CD4-positive, alpha-beta memory T cell (primary cell): ENCODE data around the gene DGLUCY. TPM values are rescaled to one million over a fixed set of nuclear protein-coding genes. Genes with fewer than 3 reads are reported as not detected.

ENCODE experiments used
- CTCF ChIA-PET: fragments of 350-600 bp; sonication (Branson Sonifier 250); formaldehyde crosslinking; loops from one replicate; lab custom pipeline; 2021; ENCODE audit warnings: inconsistent platforms; ENCODE audit not compliant: partially characterized antibody; lab: Charles Lee
- POLR2A ChIA-PET: fragments of 350-600 bp; sonication (Branson Sonifier 250); formaldehyde crosslinking; loops from one replicate; lab custom pipeline; 2021; ENCODE audit not compliant: partially characterized antibody; lab: Charles Lee
- DNase-seq, 5 donors: peaks; one replicate each; pipeline versions ENCODE4 v3.0.0 to v3.0.0-alpha.2; 2020 to 2022; ENCODE audit warnings: mixed read lengths in 1 of 5
- H3K27ac ChIP-seq: one replicate; pipeline ENCODE4 v1.7.0; 2013; ENCODE audit warnings: low read depth, low read length
- H3K27me3 ChIP-seq: 2 replicates; pipeline ENCODE4 v1.7.0; 2013; ENCODE audit warnings: mild to moderate bottlenecking, low read length, moderate library complexity; ENCODE audit not compliant: insufficient read depth
- H3K36me3 ChIP-seq: 2 replicates; pipeline ENCODE4 v1.7.0; 2013; ENCODE audit warnings: mild to moderate bottlenecking, low read length, moderate library complexity; ENCODE audit not compliant: insufficient read depth
- H3K4me1 ChIP-seq: 2 replicates; pipeline ENCODE4 v1.7.0; 2013; ENCODE audit warnings: mild to moderate bottlenecking, low read length, moderate library complexity; ENCODE audit not compliant: insufficient read depth
- H3K4me3 ChIP-seq, 2 donors: one replicate each; pipeline ENCODE4 v1.7.0; 2013; ENCODE audit warnings: low read length in 2 of 2, mild to moderate bottlenecking in 1 of 2
- H3K9me3 ChIP-seq, 2 donors: one replicate each; pipeline ENCODE4 v1.7.0; 2013; ENCODE audit warnings: low read length in 2 of 2, control low read depth in 1 of 2; ENCODE audit not compliant: control insufficient read depth in 1 of 2
- H3K27ac Mint-ChIP-seq, 7 donors: one replicate each; pipeline ENCODE4 v1.8.0; 2020 to 2021; ENCODE audit warnings: mixed read lengths in 7 of 7, mild to moderate bottlenecking in 6 of 7, inconsistent platforms in 3 of 7, moderate library complexity in 3 of 7
- H3K27me3 Mint-ChIP-seq, 2 donors: one replicate each; pipeline ENCODE4 v1.8.0; 2020 to 2021; ENCODE audit warnings: mixed read lengths in 2 of 2
- H3K36me3 Mint-ChIP-seq, 2 donors: one replicate each; pipeline ENCODE4 v1.8.0; 2020 to 2021; ENCODE audit warnings: mixed read lengths in 2 of 2, inconsistent platforms in 1 of 2, mild to moderate bottlenecking in 1 of 2
- H3K4me1 Mint-ChIP-seq, 4 donors: one replicate each; pipeline ENCODE4 v1.8.0; 2020 to 2021; ENCODE audit warnings: mixed read lengths in 4 of 4, mild to moderate bottlenecking in 1 of 4
- H3K4me3 Mint-ChIP-seq, 8 donors: one replicate each; pipeline ENCODE4 v1.8.0; 2020 to 2021; ENCODE audit warnings: mixed read lengths in 8 of 8, mild to moderate bottlenecking in 7 of 8, moderate library complexity in 6 of 8, inconsistent platforms in 3 of 8
- H3K9me3 Mint-ChIP-seq, 8 donors: one replicate each; pipeline ENCODE4 v1.8.0; 2020 to 2021; ENCODE audit warnings: mixed read lengths in 8 of 8, mild to moderate bottlenecking in 5 of 8, inconsistent platforms in 3 of 8, moderate library complexity in 1 of 8
- intact Hi-C: fragments of 100-400 bp; cut with micrococcal nuclease; formaldehyde crosslinking; loops from one replicate; pipeline ENCODE4 v1.15.1; 2023
- polyA plus RNA-seq, 2 donors: library from polyadenylated mRNA; unstranded; fragments of 300-500 nt; fragmentation: Illumina TruSeq; gene quantifications; one replicate each; pipeline ENCODE4 v1.2.3, GENCODE V29; 2021
- total RNA-seq, 2 experiments: library from RNA; stranded (reverse); gene quantifications; one replicate each; pipeline ENCODE4 v1.2.3, GENCODE V29; 2021

Gene DGLUCY
- total and polyA plus RNA-seq, 4 experiments from 2014 or later = 40.9 to 141 (median 89.0) TPM

GRCh38 chr14:91230397-91231035, 116.6 kb downstream of the DGLUCY start:
- peak overlapping the region; percentile 95 to 100 (median 99) for H3K27ac Mint-ChIP-seq
- peaks cover 8% of the 10 kb centered on the region for H3K36me3 ChIP-seq
- intact Hi-C loops = no loop called here
- peak overlapping the region; percentile 88 for H3K27ac ChIP-seq
- H3K4me3 ChIP-seq = peak overlapping the region in 1 of 2 donors; percentile 26
- peaks cover 67 to 93% (median 82%) of the 10 kb centered on the region in 4 donors for H3K4me1 Mint-ChIP-seq
- H3K27me3 Mint-ChIP-seq = no peaks in the 10 kb centered on the region
- ChIA-PET POLR2A (interaction anchor here (0.6 to 23.5 kb wide), 6 partner anchors 18 to 207 kb away, joined by 3 to 963 read pairs (median 15); partner anchors contain the start of genes GPR68 and RPS6KA5), CTCF (interaction anchor here (1.0 to 5.5 kb wide), 3 partner anchors 13 to 21 kb away, joined by 5 to 45 read pairs (median 38); partner anchors contain the start of gene GPR68)
- peaks cover 91% of the 10 kb centered on the region for H3K4me1 ChIP-seq
- H3K36me3 Mint-ChIP-seq = peaks cover 24 to 36% of the 10 kb centered on the region in 2 donors
- no peaks in the 10 kb centered on the region for H3K9me3 ChIP-seq
- H3K27me3 ChIP-seq = no peaks in the 10 kb centered on the region
- peaks cover 0 to 10% (median 0%) of the 10 kb centered on the region in 8 donors for H3K9me3 Mint-ChIP-seq
- H3K4me3 Mint-ChIP-seq = peak overlapping the region; percentile 77 to 97 (median 86)
- DNase-seq = no peak

GRCh38 chr14:91231446-91231845, 117.6 kb downstream of the DGLUCY start:
- intact Hi-C loops = no loop called here
- Mint-ChIP-seq H3K4me3 (peak overlapping the region; percentile 2 to 97 (median 82)), H3K9me3 (peaks cover 0 to 10% (median 0%) of the 10 kb centered on the region in 8 donors), H3K4me1 (peaks cover 58 to 92% (median 80%) of the 10 kb centered on the region in 4 donors), H3K27ac (peak overlapping the region; percentile 95 to 100 (median 99)), H3K27me3 (no peaks in the 10 kb centered on the region), H3K36me3 (peaks cover 29 to 40% of the 10 kb centered on the region in 2 donors)
- Histone ChIP-seq H3K27ac (peak overlapping the region; percentile 88), H3K27me3 (no peaks in the 10 kb centered on the region), H3K4me3 (peak overlapping the region; percentile 2 to 16), H3K36me3 (peaks cover 12% of the 10 kb centered on the region), H3K9me3 (no peaks in the 10 kb centered on the region), H3K4me1 (peaks cover 92% of the 10 kb centered on the region)
- DNase-seq = no peak
- ChIA-PET CTCF (interaction anchor here (1.0 kb wide), 1 partner anchor 13 kb away, joined by 5 read pairs; the partner anchor contains the start of gene GPR68), POLR2A (interaction anchor here (23.5 kb wide), 1 partner anchor 17 kb away, joined by 963 read pairs; the partner anchor contains the start of gene GPR68)

GRCh38 chr14:91232052-91232451, 118.2 kb downstream of the DGLUCY start:
- peaks cover 0 to 10% (median 0%) of the 10 kb centered on the region in 8 donors for H3K9me3 Mint-ChIP-seq
- ChIA-PET CTCF (interaction anchor here (1.2 kb wide), 1 partner anchor 11 kb away, joined by 4 read pairs; no protein-coding TSS in a partner anchor), POLR2A (interaction anchor here (23.5 kb wide), 1 partner anchor 16 kb away, joined by 963 read pairs; the partner anchor contains the start of gene GPR68)
- H3K4me3 ChIP-seq = peak overlapping the region; percentile 2 to 16
- intact Hi-C loops = no loop called here
- no peaks in the 10 kb centered on the region for H3K27me3 Mint-ChIP-seq
- no peaks in the 10 kb centered on the region for H3K27me3 ChIP-seq
- peak overlapping the region; percentile 95 to 100 (median 99) for H3K27ac Mint-ChIP-seq
- H3K36me3 Mint-ChIP-seq = peaks cover 33 to 40% of the 10 kb centered on the region in 2 donors
- peak overlapping the region; percentile 88 for H3K27ac ChIP-seq
- peaks cover 87% of the 10 kb centered on the region for H3K4me1 ChIP-seq
- H3K36me3 ChIP-seq = peaks cover 12% of the 10 kb centered on the region
- H3K9me3 ChIP-seq = no peaks in the 10 kb centered on the region
- H3K4me1 Mint-ChIP-seq = peaks cover 52 to 87% (median 74%) of the 10 kb centered on the region in 4 donors
- DNase-seq = no peak
- H3K4me3 Mint-ChIP-seq = peak overlapping the region in 7 of 8 donors; percentile 62 to 97 (median 83)

- no peak for DNase-seq
- Histone ChIP-seq H3K4me1 (peaks cover 85% of the 10 kb centered on the region), H3K9me3 (no peaks in the 10 kb centered on the region), H3K27ac (peak overlapping the region; percentile 88), H3K4me3 (no peak overlapping the region), H3K36me3 (peaks cover 12% of the 10 kb centered on the region), H3K27me3 (no peaks in the 10 kb centered on the region)
- Mint-ChIP-seq H3K27ac (peak overlapping the region; percentile 92 to 100 (median 99)), H3K4me3 (peak overlapping the region in 7 of 8 donors; percentile 1 to 97 (median 57)), H3K36me3 (peaks cover 36 to 43% of the 10 kb centered on the region in 2 donors), H3K27me3 (no peaks in the 10 kb centered on the region), H3K4me1 (peaks cover 49 to 87% (median 72%) of the 10 kb centered on the region in 4 donors), H3K9me3 (peaks cover 0 to 10% (median 0%) of the 10 kb centered on the region in 8 donors)
- CTCF ChIA-PET = interaction anchor here (1.2 kb wide), 2 partner anchors 11 to 55 kb away, joined by 4 read pairs; no protein-coding TSS in a partner anchor
- POLR2A ChIA-PET = interaction anchor here (23.5 kb wide), 1 partner anchor 16 kb away, joined by 963 read pairs; the partner anchor contains the start of gene GPR68
- intact Hi-C loops = no loop called here
Observed at GRCh38 chr14:91232603-91233002, 118.7 kb downstream of the DGLUCY start.

- Histone ChIP-seq H3K27me3 (no peaks in the 10 kb centered on the region), H3K9me3 (no peaks in the 10 kb centered on the region), H3K27ac (no peak overlapping the region), H3K36me3 (peaks cover 12% of the 10 kb centered on the region), H3K4me3 (no peak overlapping the region), H3K4me1 (peaks cover 85% of the 10 kb centered on the region)
- intact Hi-C loops = no loop called here
- Mint-ChIP-seq H3K36me3 (peaks cover 47 to 50% of the 10 kb centered on the region in 2 donors), H3K27ac (peak overlapping the region in 3 of 7 donors; percentile 58 to 82 (median 81)), H3K9me3 (peaks cover 0 to 10% (median 0%) of the 10 kb centered on the region in 8 donors), H3K27me3 (no peaks in the 10 kb centered on the region), H3K4me1 (peaks cover 52 to 87% (median 71%) of the 10 kb centered on the region in 4 donors), H3K4me3 (peak overlapping the region in 1 of 8 donors; percentile 45)
- CTCF ChIA-PET = interaction anchor here (1.6 kb wide), 1 partner anchor 11 kb away, joined by 4 read pairs; the partner anchor contains the start of gene GPR68
- POLR2A ChIA-PET = interaction anchor here (1.7 to 23.5 kb wide), 2 partner anchors 14 to 30 kb away, joined by 7 to 963 read pairs; partner anchors contain the start of gene GPR68
- DNase-seq = no peak
Observed at GRCh38 chr14:91233936-91234790, 120.3 kb downstream of the DGLUCY start.

GRCh38 chr14:91234791-91235114, 120.9 kb downstream of the DGLUCY start:
- intact Hi-C loops = no loop called here
- Mint-ChIP-seq H3K27ac (peak overlapping the region in 5 of 7 donors; percentile 32 to 82 (median 58)), H3K36me3 (peaks cover 50 to 52% of the 10 kb centered on the region in 2 donors), H3K9me3 (peaks cover 0 to 11% (median 0%) of the 10 kb centered on the region in 8 donors), H3K4me3 (no peak overlapping the region), H3K4me1 (peaks cover 53 to 87% (median 70%) of the 10 kb centered on the region in 4 donors), H3K27me3 (no peaks in the 10 kb centered on the region)
- peaks cover 12% of the 10 kb centered on the region for H3K36me3 ChIP-seq
- DNase-seq = no peak
- H3K4me1 ChIP-seq = peaks cover 84% of the 10 kb centered on the region
- ChIA-PET CTCF (interaction anchor here (0.8 kb wide), 1 partner anchor 9 kb away, joined by 3 read pairs; no protein-coding TSS in a partner anchor), POLR2A (interaction anchor here (1.7 to 23.5 kb wide), 2 partner anchors 14 to 29 kb away, joined by 7 to 963 read pairs; partner anchors contain the start of gene GPR68)
- H3K27me3 ChIP-seq = no peaks in the 10 kb centered on the region
- H3K27ac ChIP-seq = no peak overlapping the region
- no peak overlapping the region for H3K4me3 ChIP-seq
- H3K9me3 ChIP-seq = no peaks in the 10 kb centered on the region
